Naive thymus-derived CD8-positive, alpha-beta T cell (primary cell): ENCODE measurements around the gene SSTR4. TPM values are rescaled to one million over a fixed set of nuclear protein-coding genes. Genes with fewer than 3 reads are reported as not detected.

ENCODE experiments used
- ATAC-seq, 2 donors: fragments of 150-1000 bp; cut with Tn5 transposase in 1 of 2; sonication (Bioruptor Pico), chemical (Tn5 transposase) in 1 of 2; 1 replicate in 1 of 2; 2 replicates in 1 of 2; pipeline ENCODE4 v1.10.0; 2021; ENCODE audit warnings: mild to moderate bottlenecking in 2 of 2, moderate library complexity in 2 of 2
- POLR2A ChIA-PET: fragments of 350-600 bp; sonication (Branson Sonifier 250); formaldehyde crosslinking; loops from one replicate; lab custom pipeline; 2021; ENCODE audit warnings: antibody characterized with exemption; lab: Charles Lee
- DNase-seq, 10 donors: peaks; one replicate each; pipeline versions ENCODE4 v3.0.0 to v3.0.0-alpha.2; 2020 to 2022
- H3K27ac Mint-ChIP-seq, 10 donors: one replicate each; pipeline ENCODE4 v1.8.0; 2020 to 2022; ENCODE audit warnings: mild to moderate bottlenecking in 10 of 10, mixed read lengths in 10 of 10, moderate library complexity in 4 of 10, inconsistent platforms in 1 of 10
- H3K27me3 Mint-ChIP-seq, 5 donors: one replicate each; pipeline ENCODE4 v1.8.0; 2021 to 2022; ENCODE audit warnings: mixed read lengths in 5 of 5
- H3K36me3 Mint-ChIP-seq, 3 donors: one replicate each; pipeline ENCODE4 v1.8.0; 2020 to 2022; ENCODE audit warnings: mixed read lengths in 3 of 3, mild to moderate bottlenecking in 2 of 3, inconsistent platforms in 1 of 3
- H3K4me1 Mint-ChIP-seq, 4 donors: one replicate each; pipeline ENCODE4 v1.8.0; 2021 to 2022; ENCODE audit warnings: mixed read lengths in 4 of 4
- H3K4me3 Mint-ChIP-seq, 10 donors: one replicate each; pipeline ENCODE4 v1.8.0; 2020 to 2022; ENCODE audit warnings: mild to moderate bottlenecking in 10 of 10, mixed read lengths in 10 of 10, moderate library complexity in 6 of 10, inconsistent platforms in 1 of 10
- H3K9me3 Mint-ChIP-seq, 9 donors: one replicate each; pipeline ENCODE4 v1.8.0; 2020 to 2022; ENCODE audit warnings: mixed read lengths in 9 of 9, mild to moderate bottlenecking in 3 of 9, inconsistent platforms in 1 of 9, moderate library complexity in 1 of 9
- polyA plus RNA-seq, 3 donors: library from polyadenylated mRNA; unstranded; fragments of 300-500 nt; fragmentation: Illumina TruSeq; gene quantifications; one replicate each; pipeline ENCODE4 v1.2.3, GENCODE V29; 2021
- total RNA-seq, 8 experiments: library from RNA in 2 of 8; stranded (reverse) in 2 of 8; gene quantifications; one replicate each; pipeline ENCODE4 v1.2.3 and lab custom pipeline; 2021 to 2026

Gene SSTR4
- total and polyA plus RNA-seq, 5 experiments from 2014 or later = not detected

DNA sequence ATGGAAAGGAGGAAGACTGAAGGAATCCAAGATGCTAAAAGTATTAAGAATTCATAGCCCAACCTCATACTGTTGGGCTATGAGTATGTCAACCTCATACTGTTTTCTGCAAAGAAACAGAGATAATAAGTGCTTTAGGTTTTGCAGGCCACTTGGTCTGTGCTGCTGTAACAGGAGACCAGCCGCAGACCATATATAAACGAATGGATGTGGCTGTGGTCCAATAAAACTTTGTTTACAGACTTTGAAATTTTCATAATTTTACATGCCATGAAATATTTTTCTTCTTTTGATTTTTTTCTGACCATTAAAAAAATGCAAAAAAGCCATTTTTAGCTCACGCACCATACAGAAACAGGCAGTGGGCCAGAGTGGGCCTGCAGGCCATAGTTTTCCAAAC, 28.1 kb downstream of the SSTR4 start:
- peaks cover 0 to 14% (median 0%) of the 10 kb centered on the region in 5 donors for H3K27me3 Mint-ChIP-seq
- H3K36me3 Mint-ChIP-seq = no peaks in the 10 kb centered on the region
- POLR2A ChIA-PET = no interaction called here
- ATAC-seq (no peak), DNase-seq (no peak)
- H3K4me3 Mint-ChIP-seq = no peak overlapping the region
- H3K27ac Mint-ChIP-seq = no peak overlapping the region
- H3K9me3 Mint-ChIP-seq = no peaks in the 10 kb centered on the region
- peaks cover 0 to 3% (median 0%) of the 10 kb centered on the region in 4 donors for H3K4me1 Mint-ChIP-seq

DNA sequence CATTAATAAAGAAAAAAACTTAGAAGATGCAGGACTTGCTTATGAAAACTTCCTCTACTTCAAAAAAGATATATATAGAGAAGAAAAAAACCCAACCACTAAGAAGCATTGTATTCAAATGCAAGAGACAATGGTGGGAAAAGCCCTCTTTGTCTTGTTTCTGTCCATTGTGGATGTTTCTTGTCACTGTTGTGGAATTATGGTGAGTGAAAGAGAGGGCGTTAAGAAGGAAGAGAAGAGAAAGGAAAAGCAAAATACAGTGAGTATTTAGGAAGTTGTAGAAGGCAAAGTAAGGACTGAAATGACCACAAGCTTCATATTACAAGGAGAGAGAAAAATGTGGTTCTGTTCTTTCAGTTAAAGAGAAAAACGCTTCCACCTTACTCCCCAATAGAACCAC, 28.5 kb downstream of the SSTR4 start:
- Mint-ChIP-seq H3K27me3 (peaks cover 0 to 14% (median 0%) of the 10 kb centered on the region in 5 donors), H3K27ac (no peak overlapping the region)
- POLR2A ChIA-PET = no interaction called here

DNA sequence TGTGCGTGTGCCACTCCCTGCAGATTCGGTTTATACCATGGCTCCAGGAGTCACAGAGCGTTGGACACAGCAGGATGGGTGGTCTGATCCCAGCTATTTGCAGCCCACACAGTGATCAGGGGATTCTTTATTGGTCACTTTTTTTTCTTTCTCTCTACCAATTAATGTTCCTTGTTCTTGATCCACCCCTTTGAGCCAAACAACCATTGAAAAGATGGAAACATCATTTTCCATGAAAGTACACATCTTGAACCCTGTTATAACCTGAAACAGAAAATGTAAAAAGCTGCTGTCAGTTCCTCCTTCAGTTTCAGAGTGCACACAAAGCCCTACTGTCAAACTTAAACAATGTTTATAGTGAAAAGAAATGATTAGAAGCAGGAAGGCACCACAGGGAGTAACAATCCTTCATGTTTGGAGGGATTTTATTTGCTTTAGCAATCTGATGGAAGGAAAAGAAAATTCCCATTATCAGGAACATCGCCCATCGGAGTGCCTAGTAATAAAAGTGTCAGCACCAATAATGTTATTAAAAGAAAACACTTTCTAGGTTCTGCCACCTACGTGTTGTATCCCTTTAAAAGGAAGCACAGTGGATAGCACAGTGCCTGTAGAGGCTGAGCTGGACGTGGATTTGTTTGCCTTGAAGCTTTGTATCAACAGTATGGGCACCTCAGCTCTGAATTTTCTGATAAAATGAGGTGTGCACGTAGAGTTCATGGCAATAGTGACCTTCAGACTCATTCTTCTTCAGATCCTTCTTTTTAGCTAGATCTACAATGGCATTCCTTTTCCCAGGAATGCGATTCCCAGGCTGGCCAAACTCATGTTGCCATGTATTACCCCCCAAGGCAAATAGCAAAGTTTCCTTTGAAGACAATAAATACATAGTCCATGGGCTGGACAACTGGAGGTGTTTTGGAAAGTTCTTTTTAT, 30.4 kb downstream of the SSTR4 start:
- ATAC-seq (no peak), DNase-seq (no peak)
- Mint-ChIP-seq H3K4me3 (no peak overlapping the region), H3K27ac (no peak overlapping the region), H3K36me3 (no peaks in the 10 kb centered on the region), H3K27me3 (peaks cover 0 to 14% (median 2%) of the 10 kb centered on the region in 5 donors), H3K9me3 (no peaks in the 10 kb centered on the region), H3K4me1 (no peaks in the 10 kb centered on the region)
- POLR2A ChIA-PET = no interaction called here

More for the DNA sequence above, 28.5 kb downstream of the SSTR4 start:
- H3K4me3 Mint-ChIP-seq = no peak overlapping the region
- no peaks in the 10 kb centered on the region for H3K36me3 Mint-ChIP-seq
- no peak for DNase-seq
- ATAC-seq = no peak
- H3K4me1 Mint-ChIP-seq = peaks cover 0 to 3% (median 0%) of the 10 kb centered on the region in 4 donors
- H3K9me3 Mint-ChIP-seq = no peaks in the 10 kb centered on the region

DNA sequence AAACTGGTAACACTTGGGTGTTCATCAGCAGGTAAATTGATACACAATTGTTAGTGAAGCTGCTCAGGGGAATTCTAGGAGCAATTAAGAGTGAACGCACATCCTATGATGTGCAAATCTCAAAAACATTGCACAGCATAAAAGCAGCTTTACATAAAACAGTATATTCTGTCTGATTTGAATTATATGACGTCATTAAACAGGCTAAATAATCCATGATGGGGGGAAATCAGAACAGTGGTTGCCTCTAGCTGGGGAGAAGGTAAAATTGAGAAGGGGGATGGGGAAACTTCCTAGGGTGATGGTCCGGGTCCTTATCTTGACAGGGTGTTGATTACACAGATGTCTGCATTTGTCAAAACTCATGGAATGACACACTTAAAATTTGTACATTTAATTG, 31.7 kb downstream of the SSTR4 start:
- H3K4me3 Mint-ChIP-seq = no peak overlapping the region
- peaks cover 0 to 14% (median 2%) of the 10 kb centered on the region in 5 donors for H3K27me3 Mint-ChIP-seq
- H3K36me3 Mint-ChIP-seq = no peaks in the 10 kb centered on the region
- H3K9me3 Mint-ChIP-seq = no peaks in the 10 kb centered on the region
- DNase-seq = no peak
- H3K27ac Mint-ChIP-seq = no peak overlapping the region
- no peak for ATAC-seq
- H3K4me1 Mint-ChIP-seq = no peaks in the 10 kb centered on the region
- POLR2A ChIA-PET = no interaction called here

DNA sequence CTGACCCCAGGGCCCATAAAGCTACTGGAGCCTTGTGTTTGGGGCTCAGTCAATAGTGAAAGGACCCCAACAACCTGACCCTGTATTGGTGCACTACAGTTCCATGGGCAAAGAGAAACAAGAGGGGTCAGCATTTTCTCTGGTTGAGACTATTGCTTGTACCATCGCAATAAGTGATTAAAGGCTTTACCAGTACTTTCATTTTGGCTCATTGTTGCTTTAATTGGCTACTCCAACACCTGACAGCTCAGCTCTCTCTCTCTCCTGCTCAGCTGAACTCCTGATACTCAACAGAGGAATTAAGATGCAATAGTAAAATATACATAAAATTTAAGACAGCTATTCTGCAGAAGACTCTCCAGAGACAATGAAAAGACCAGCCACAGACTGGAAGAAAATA, 33.2 kb downstream of the SSTR4 start:
- ATAC-seq = no peak
- no peaks in the 10 kb centered on the region for H3K9me3 Mint-ChIP-seq
- no peak for DNase-seq
- no peak overlapping the region for H3K27ac Mint-ChIP-seq
- POLR2A ChIA-PET = no interaction called here
- H3K4me3 Mint-ChIP-seq = no peak overlapping the region
- peaks cover 0 to 14% (median 2%) of the 10 kb centered on the region in 5 donors for H3K27me3 Mint-ChIP-seq
- H3K36me3 Mint-ChIP-seq = no peaks in the 10 kb centered on the region
- no peaks in the 10 kb centered on the region for H3K4me1 Mint-ChIP-seq

DNA sequence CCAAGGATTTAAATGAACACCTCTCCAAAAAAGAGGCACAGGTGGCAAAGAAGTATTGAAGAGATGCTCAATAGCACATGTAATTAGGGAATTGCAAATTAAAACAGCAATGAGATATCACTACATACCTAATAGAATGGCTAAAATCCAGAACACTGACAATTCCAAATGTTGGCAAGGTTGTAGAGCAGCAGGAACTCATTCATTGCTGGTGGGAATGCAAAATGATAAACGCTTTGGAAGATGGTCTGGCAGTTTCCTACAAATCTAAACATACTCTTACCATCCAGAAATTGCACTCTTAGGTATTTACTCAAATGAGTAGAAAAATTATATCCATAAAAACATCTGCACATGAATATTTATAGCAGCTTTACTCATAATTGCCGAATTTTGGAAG, 34.0 kb downstream of the SSTR4 start:
- ATAC-seq (no peak), DNase-seq (no peak)
- POLR2A ChIA-PET = no interaction called here
- Mint-ChIP-seq H3K36me3 (no peaks in the 10 kb centered on the region), H3K27ac (no peak overlapping the region), H3K9me3 (no peaks in the 10 kb centered on the region), H3K4me1 (no peaks in the 10 kb centered on the region), H3K27me3 (peaks cover 0 to 10% (median 2%) of the 10 kb centered on the region in 5 donors), H3K4me3 (no peak overlapping the region)

DNA sequence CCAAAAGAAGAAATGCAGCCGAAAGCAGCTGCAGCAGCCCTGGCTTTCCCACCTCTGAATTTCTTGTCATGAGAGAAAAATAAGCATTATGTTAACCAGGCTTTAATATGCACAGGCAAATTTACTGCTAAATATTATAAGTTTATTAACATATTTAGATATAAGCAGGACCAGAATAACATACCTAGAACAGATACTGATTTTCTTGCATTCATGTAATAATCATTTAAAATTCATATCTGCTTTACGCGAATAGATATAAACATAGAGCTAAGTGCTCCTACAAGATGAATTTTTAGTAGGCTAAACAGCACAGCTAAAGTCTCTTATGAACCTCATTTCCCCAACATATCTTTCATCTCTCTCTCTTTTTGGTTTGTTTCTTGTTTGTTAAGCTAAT, 36.3 kb downstream of the SSTR4 start:
- no peaks in the 10 kb centered on the region for H3K9me3 Mint-ChIP-seq
- no peaks in the 10 kb centered on the region for H3K36me3 Mint-ChIP-seq
- H3K4me1 Mint-ChIP-seq = no peaks in the 10 kb centered on the region
- POLR2A ChIA-PET = no interaction called here
- no peak for DNase-seq
- ATAC-seq = no peak
- H3K27ac Mint-ChIP-seq = no peak overlapping the region
- H3K27me3 Mint-ChIP-seq = peaks cover 0 to 11% (median 2%) of the 10 kb centered on the region in 5 donors
- H3K4me3 Mint-ChIP-seq = no peak overlapping the region

DNA sequence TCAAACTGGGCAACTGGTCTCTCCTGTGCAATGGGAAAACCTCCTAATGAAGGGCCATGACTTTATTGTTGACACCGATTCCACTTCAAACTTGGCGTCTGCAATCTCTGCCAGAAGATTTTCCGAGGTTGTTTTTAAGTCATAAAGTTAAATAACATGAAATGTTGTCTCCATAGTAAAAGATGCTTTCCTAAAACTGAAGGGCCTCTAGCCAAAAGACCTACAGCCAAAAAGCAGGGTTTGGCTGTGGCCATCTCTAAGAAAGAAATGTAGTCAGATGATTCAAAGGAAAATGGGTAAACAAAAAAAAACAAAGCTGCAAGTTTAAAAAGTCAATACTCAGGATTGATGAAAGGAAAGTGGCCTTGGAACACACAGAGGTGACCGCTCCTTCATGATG, 36.9 kb downstream of the SSTR4 start:
- H3K4me3 Mint-ChIP-seq = no peak overlapping the region

DNA sequence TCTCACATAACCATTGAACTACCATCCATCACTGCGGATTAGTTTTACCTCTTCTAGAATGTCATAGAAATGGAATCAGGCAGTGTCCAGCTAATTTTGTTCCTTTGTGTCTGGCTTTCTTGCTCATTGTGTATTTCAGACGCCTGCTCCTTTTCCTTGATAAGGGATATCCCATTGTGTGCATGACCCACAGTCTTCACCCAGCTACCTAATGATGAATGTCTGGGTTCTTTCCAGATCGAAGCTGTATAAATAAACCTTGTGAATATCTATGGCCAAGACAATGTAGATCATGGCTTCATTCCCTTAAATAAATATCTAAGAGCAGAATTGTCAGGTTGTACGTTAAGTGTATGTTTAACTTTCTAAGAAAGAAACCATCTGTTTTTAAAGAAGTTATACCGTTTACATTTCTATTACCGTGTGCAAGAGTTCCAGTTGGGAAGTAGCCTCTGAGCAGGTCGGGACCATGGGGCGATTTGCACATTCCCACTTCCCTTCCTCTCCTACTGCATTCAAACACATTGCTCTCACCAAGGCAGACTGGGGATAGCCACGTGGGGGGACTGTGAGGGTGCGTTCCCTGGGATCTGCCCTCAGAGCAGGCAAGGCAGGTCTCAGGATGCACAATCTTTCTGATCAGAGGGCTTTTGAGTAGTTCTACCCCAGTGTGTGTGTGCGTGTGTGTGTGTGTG, 37.9 kb downstream of the SSTR4 start:
- POLR2A ChIA-PET = no interaction called here
- peak overlapping the region in 1 of 10 donors; percentile 44 for H3K27ac Mint-ChIP-seq
- H3K27me3 Mint-ChIP-seq = peaks cover 0 to 7% (median 2%) of the 10 kb centered on the region in 5 donors
- no peak for DNase-seq
- ATAC-seq = no peak
- H3K9me3 Mint-ChIP-seq = no peaks in the 10 kb centered on the region
- H3K36me3 Mint-ChIP-seq = no peaks in the 10 kb centered on the region
- no peak overlapping the region for H3K4me3 Mint-ChIP-seq
- no peaks in the 10 kb centered on the region for H3K4me1 Mint-ChIP-seq

More for the DNA sequence above, 36.9 kb downstream of the SSTR4 start:
- no peaks in the 10 kb centered on the region for H3K9me3 Mint-ChIP-seq
- no peaks in the 10 kb centered on the region for H3K36me3 Mint-ChIP-seq
- no peak overlapping the region for H3K27ac Mint-ChIP-seq
- ATAC-seq = no peak
- H3K4me1 Mint-ChIP-seq = no peaks in the 10 kb centered on the region
- no peak for DNase-seq
- peaks cover 0 to 7% (median 2%) of the 10 kb centered on the region in 5 donors for H3K27me3 Mint-ChIP-seq
- POLR2A ChIA-PET = no interaction called here

DNA sequence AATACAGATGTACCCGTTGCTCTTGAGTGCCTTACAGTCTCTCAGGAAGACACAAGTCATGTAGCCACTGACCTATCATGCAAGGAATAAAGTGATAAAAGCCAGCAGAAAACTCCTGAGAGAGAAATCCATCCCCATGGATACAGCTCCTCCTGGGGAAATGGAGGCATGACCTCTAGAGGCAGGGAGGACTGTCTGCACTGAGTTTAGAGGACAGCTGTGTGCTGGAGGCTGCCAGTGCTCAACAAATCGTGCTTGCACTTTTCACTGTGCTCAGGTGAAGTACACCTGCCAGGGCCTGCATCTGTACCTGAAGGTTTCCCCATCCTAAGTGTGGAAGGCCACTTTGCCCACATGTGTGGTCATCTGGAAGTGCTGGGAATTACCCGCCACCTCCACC, 38.9 kb downstream of the SSTR4 start:
- H3K27ac Mint-ChIP-seq = no peak overlapping the region

DNA sequence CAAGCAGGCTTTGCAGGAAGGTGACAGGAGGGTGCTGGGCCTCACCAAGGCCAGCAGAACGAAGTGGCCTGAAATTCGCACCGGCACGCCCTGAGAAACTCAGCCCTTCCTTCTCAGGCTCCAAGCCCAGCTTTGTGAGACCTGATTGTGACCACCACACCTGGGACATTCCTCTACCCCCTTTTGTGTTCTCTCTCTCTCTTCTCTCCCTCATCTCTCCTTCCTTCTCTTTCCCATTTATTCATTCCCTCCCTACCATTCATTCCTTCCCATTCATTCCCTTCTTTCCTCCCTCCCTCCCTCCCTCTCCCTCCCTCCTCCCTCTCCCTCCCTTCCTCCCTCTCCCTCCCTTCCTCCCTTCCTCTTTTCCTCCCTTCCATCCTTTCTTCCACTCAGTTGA, 42.2 kb downstream of the SSTR4 start:
- H3K27me3 Mint-ChIP-seq = peaks cover 0 to 4% (median 0%) of the 10 kb centered on the region in 5 donors
- no peak for ATAC-seq
- no peak overlapping the region for H3K4me3 Mint-ChIP-seq
- H3K36me3 Mint-ChIP-seq = no peaks in the 10 kb centered on the region
- POLR2A ChIA-PET = no interaction called here
- no peak overlapping the region for H3K27ac Mint-ChIP-seq
- no peaks in the 10 kb centered on the region for H3K9me3 Mint-ChIP-seq
- H3K4me1 Mint-ChIP-seq = peaks cover 0 to 12% (median 0%) of the 10 kb centered on the region in 4 donors
- no peak for DNase-seq

More for the DNA sequence above, 38.9 kb downstream of the SSTR4 start:
- DNase-seq = no peak
- no peak overlapping the region for H3K4me3 Mint-ChIP-seq
- H3K9me3 Mint-ChIP-seq = no peaks in the 10 kb centered on the region
- no peaks in the 10 kb centered on the region for H3K4me1 Mint-ChIP-seq
- peaks cover 0 to 7% (median 2%) of the 10 kb centered on the region in 5 donors for H3K27me3 Mint-ChIP-seq
- POLR2A ChIA-PET = no interaction called here
- ATAC-seq = no peak
- H3K36me3 Mint-ChIP-seq = no peaks in the 10 kb centered on the region

DNA sequence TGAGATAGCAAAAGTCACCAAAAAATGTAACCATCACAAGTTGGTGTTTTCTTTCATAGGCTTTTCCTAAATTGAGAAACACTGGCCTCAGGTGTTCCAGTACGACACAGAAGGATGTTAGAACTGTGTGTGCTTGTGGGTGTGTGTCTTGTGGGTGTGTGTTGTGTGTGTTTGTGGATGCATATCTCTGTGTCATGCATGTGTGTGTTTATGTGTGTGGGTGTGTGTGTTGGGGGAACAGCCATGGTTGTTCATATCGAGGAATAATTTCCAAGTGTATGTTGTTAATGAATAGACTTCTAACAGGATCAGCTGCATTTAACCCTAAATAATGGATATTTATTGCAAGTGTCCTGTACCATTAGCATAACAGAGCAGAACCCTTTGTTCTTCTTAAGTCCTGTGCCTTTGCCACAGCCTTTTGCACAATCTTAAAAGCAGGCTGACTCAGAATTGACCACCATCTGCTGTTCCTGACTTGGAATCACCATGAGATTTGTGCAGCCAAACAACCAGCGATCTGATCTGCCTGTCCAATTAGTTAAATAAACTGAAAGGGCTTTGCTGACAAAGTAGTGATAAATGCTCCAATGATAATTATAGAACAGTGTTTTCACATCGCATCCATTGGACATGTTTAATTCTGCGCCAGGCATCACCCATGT, 43.4 kb downstream of the SSTR4 start:
- DNase-seq (no peak), ATAC-seq (no peak)
- POLR2A ChIA-PET = no interaction called here
- Mint-ChIP-seq H3K9me3 (no peaks in the 10 kb centered on the region), H3K4me3 (no peak overlapping the region), H3K27me3 (peaks cover 0 to 4% (median 0%) of the 10 kb centered on the region in 5 donors), H3K27ac (no peak overlapping the region), H3K4me1 (peaks cover 0 to 22% (median 0%) of the 10 kb centered on the region in 4 donors), H3K36me3 (no peaks in the 10 kb centered on the region)

DNA sequence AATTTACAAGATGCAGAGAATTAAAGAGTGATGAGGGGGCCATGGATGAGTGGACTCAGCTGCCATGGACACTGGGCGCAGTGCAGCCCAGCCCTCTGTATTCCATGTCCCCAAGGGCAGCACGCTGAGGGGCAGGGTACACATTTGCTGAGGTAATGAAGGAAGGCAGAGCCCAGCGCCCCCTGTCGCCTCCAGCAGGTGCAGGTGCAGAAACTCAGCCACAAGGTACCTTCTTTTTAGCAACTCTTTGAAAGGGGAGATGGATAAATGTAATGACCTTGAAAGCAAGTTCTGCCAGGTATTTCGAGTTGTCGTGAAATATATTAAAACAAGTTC, 43.9 kb downstream of the SSTR4 start:
- Mint-ChIP-seq H3K9me3 (no peaks in the 10 kb centered on the region), H3K36me3 (no peaks in the 10 kb centered on the region), H3K27ac (no peak overlapping the region), H3K4me3 (no peak overlapping the region), H3K4me1 (peaks cover 0 to 26% (median 0%) of the 10 kb centered on the region in 4 donors), H3K27me3 (peaks cover 0 to 4% (median 0%) of the 10 kb centered on the region in 5 donors)
- DNase-seq = no peak
- POLR2A ChIA-PET = no interaction called here
- no peak for ATAC-seq
